Thymus (tissue), 11 donors: ENCODE data around the gene RORB. TPM values are rescaled to one million over a fixed set of nuclear protein-coding genes. Genes with fewer than 3 reads are reported as not detected.

Experiments
- DNase-seq, 9 donors: peaks; one replicate each; pipeline ENCODE4 v3.0.0-alpha.2; 2013; ENCODE audit warnings: low spot score in 9 of 9, low read depth in 6 of 9, missing footprints in 1 of 9
- H3K27ac ChIP-seq, 2 donors: one replicate each; pipeline ENCODE4 v1.5.1; 2013; ENCODE audit warnings: control low read depth in 1 of 2, low read depth in 1 of 2, low read length in 1 of 2, mild to moderate bottlenecking in 1 of 2, moderate library complexity in 1 of 2
- H3K27me3 ChIP-seq, 2 donors: one replicate each; pipeline ENCODE4 v1.5.1; 2013; ENCODE audit warnings: low read length in 1 of 2; ENCODE audit not compliant: control insufficient read depth in 2 of 2, insufficient read depth in 1 of 2
- H3K36me3 ChIP-seq, 2 donors: one replicate each; pipeline ENCODE4 v1.5.1; 2013; ENCODE audit warnings: low read length in 1 of 2, mild to moderate bottlenecking in 1 of 2, moderate library complexity in 1 of 2; ENCODE audit not compliant: control insufficient read depth in 2 of 2, insufficient read depth in 2 of 2
- H3K4me1 ChIP-seq, 2 donors: one replicate each; pipeline ENCODE4 v1.5.1; 2013; ENCODE audit warnings: low read length in 2 of 2; ENCODE audit not compliant: control insufficient read depth in 2 of 2, insufficient read depth in 2 of 2
- H3K4me3 ChIP-seq, 2 donors: one replicate each; pipeline ENCODE4 v1.5.1; 2013; ENCODE audit warnings: low read length in 2 of 2, control low read depth in 1 of 2, mild to moderate bottlenecking in 1 of 2
- H3K9me3 ChIP-seq, 2 donors: one replicate each; pipeline ENCODE4 v1.5.1; 2013; ENCODE audit warnings: low read length in 1 of 2, mild to moderate bottlenecking in 1 of 2; ENCODE audit not compliant: control insufficient read depth in 2 of 2, insufficient read depth in 1 of 2
- WGBS: extraction: QIAGEN DNeasy Blood & Tissue Kit; methylation state at CpG from one replicate; pipeline ENCODE4 v1.1.7; 2013; 5-methylcytosine and 5-hydroxymethylcytosine counted together
- polyA plus RNA-seq: library from polyadenylated mRNA; stranded (reverse); fragments of 200-250 nt; gene quantifications from one replicate; pipeline ENCODE4 v1.2.3, GENCODE V29; 2013
- total RNA-seq: library from RNA; stranded (reverse); fragments of 120-200 nt; gene quantifications from one replicate; pipeline ENCODE4 v1.2.4, GENCODE V29; 2013
- donor health status: healthy.

The RORB gene
- total and polyA plus RNA-seq, 2 donors, result 0.30 to 1.8 TPM

DNA sequence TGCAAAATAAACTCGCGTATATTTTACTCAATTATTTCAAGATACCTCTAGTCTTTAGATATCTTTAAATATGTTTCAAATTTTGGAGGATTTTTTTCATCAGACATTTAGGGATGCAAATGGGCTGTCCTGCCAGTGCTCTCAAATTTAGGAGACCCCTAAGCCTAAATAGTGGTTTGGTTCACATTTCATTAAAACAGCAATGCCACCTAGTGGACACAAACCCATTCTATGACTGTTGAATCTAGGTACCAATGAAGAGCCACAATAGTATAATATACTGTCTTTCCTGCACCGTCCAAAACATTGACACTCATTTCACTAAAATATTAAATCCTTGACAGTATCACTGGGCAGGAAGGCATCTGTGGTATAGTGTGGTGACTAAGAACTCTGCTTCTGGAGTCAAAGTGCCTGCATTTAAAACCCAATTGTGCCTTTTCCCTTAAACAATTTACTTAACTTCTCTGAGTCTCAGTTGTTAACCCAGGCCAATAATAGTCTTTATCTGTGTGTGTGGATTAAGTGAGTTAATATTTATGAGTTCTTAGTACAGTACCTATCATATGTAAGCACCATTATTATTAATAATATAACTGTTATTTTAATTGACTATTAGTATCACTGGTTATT lies 148.0 kb downstream of the RORB start:
- H3K4me3 ChIP-seq, result no peak overlapping the region
- peak in 5 of 9 donors; percentile 10 to 50 (median 22) for DNase-seq
- no peaks in the 10 kb centered on the region for H3K4me1 ChIP-seq
- H3K36me3 ChIP-seq, result no peaks in the 10 kb centered on the region
- no peak overlapping the region for H3K27ac ChIP-seq
- 72% methylated on average over 3 of the region's 3 CpGs for WGBS
- no peaks in the 10 kb centered on the region for H3K27me3 ChIP-seq
- no peaks in the 10 kb centered on the region for H3K9me3 ChIP-seq

DNA sequence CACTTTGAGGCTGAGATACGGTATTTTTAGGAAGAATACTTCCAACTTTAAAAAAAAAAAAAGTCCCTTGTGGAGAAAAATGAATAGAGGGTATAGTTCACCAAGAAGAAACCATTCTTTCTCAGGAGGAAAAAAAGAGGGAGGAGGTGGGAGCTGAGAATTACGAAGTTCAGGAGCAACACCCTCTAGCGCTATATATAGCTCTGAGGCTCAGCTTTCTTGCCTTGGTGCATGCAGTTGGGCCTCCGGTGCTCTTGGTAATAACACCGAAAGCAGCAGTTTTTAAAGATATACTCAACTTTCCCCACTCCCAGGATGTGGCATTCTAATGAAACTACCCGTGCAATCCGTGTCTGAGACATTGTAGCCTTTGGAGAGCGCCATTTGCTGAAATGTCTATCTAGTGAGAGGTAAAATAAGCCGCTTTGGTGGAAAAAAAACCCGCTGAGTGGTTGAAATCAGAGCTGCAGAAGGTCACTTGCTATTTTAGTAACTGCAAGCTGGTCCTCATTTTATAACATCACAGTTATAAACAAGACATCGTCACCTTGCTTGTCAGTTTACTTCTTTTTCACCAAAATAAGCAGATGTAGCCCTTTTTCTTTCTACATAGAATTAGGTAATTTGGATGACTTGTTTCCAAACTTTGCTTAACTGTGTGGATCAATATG lies 156.4 kb downstream of the RORB start:
- no peak overlapping the region for H3K4me3 ChIP-seq
- H3K27me3 ChIP-seq, result no peaks in the 10 kb centered on the region
- H3K9me3 ChIP-seq, result no peaks in the 10 kb centered on the region
- no peak for DNase-seq
- H3K4me1 ChIP-seq, result no peaks in the 10 kb centered on the region
- H3K36me3 ChIP-seq, result no peaks in the 10 kb centered on the region
- 66% methylated on average over 11 of the region's 11 CpGs for WGBS
- no peak overlapping the region for H3K27ac ChIP-seq

- no peaks in the 10 kb centered on the region for H3K9me3 ChIP-seq
- H3K27ac ChIP-seq, result no peak overlapping the region
Measured at GRCh38 chr9:74662674-74663073, 165.5 kb downstream of the RORB start.

GRCh38 chr9:74663439-74663838 lies 166.3 kb downstream of the RORB start:
- DNase-seq, result no peak
- H3K27me3 ChIP-seq, result no peaks in the 10 kb centered on the region
- H3K27ac ChIP-seq, result no peak overlapping the region
- 95% methylated on average over 1 of the region's 1 CpG for WGBS
- H3K36me3 ChIP-seq, result no peaks in the 10 kb centered on the region
- H3K4me3 ChIP-seq, result no peak overlapping the region
- H3K9me3 ChIP-seq, result no peaks in the 10 kb centered on the region
- no peaks in the 10 kb centered on the region for H3K4me1 ChIP-seq

More at GRCh38 chr9:74662674-74663073, 165.5 kb downstream of the RORB start:
- Histone ChIP-seq H3K27me3 (no peaks in the 10 kb centered on the region), H3K4me3 (no peak overlapping the region), H3K36me3 (no peaks in the 10 kb centered on the region), H3K4me1 (no peaks in the 10 kb centered on the region)
- DNase-seq, result no peak
- 86% methylated on average over 8 of the region's 8 CpGs for WGBS

DNA sequence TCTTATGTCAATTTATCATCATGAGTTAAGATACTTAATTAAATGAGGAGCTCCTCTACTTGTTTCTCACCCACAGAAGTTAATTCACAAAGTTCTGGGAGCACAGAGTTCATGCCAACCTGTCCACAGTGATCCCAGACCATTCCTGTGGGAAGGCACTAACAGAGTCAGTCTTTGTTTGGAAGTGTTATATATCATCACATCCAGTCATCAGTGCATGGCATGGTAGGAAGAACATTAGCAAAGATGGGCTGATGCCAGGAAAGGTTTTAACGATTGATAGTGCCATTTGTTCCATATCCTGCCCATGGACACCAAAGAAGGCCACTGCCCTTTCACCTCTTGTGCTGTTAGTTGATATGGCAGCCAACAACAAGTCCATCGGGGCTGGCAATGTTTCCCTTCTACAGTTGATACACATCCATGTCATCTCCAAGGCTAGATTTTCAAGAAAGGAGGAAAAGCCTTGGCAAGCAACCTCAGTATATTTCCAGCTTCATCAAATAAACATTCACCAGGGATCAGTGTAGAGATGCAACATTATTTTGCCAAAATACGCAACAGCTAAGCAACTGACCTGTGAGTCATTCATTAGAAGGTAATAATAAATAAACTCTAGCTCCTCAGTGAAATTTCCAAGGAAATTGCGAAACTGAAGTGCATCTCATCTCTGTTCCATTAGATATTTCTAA lies 169.6 kb downstream of the RORB start:
- Histone ChIP-seq H3K27me3 (no peaks in the 10 kb centered on the region), H3K36me3 (no peaks in the 10 kb centered on the region), H3K4me1 (no peaks in the 10 kb centered on the region), H3K9me3 (no peaks in the 10 kb centered on the region), H3K27ac (no peak overlapping the region), H3K4me3 (no peak overlapping the region)
- no peak for DNase-seq
- WGBS, result 92% methylated on average over 4 of the region's 4 CpGs

GRCh38 chr9:74672237-74672636 lies 175.1 kb downstream of the RORB start:
- no peaks in the 10 kb centered on the region for H3K4me1 ChIP-seq
- no peaks in the 10 kb centered on the region for H3K36me3 ChIP-seq

GRCh38 chr9:74674077-74674476 lies 176.9 kb downstream of the RORB start:
- DNase-seq, result no peak
- H3K36me3 ChIP-seq, result no peaks in the 10 kb centered on the region
- no peaks in the 10 kb centered on the region for H3K9me3 ChIP-seq
- 91% methylated on average over 6 of the region's 6 CpGs for WGBS
- no peaks in the 10 kb centered on the region for H3K4me1 ChIP-seq
- H3K4me3 ChIP-seq, result no peak overlapping the region
- H3K27ac ChIP-seq, result no peak overlapping the region
- H3K27me3 ChIP-seq, result no peaks in the 10 kb centered on the region

More at GRCh38 chr9:74672237-74672636, 175.1 kb downstream of the RORB start:
- H3K27ac ChIP-seq, result no peak overlapping the region
- no peaks in the 10 kb centered on the region for H3K27me3 ChIP-seq
- 79% methylated on average over 2 of the region's 2 CpGs for WGBS
- H3K4me3 ChIP-seq, result no peak overlapping the region
- DNase-seq, result no peak
- no peaks in the 10 kb centered on the region for H3K9me3 ChIP-seq

DNA sequence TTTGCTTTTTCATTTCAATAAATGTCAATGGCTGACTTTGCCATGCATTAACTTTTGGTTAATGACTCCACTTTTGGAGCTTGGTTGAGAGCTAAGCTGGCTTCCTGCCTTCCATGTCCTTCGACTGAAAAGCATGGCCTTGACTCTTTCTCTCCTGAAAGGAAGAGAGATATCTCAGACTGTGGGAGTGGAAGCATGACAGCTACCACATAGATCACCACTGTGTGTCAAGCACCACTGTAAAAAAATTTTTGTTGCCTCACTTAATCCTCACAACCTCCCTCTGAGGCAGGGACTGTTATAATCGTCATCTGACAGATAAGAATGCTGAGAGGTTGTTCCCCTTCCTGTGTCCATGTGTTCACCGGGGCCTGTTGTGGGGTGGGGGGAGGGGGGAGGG lies 184.8 kb downstream of the RORB start:
- H3K27me3 ChIP-seq, result no peaks in the 10 kb centered on the region
- H3K27ac ChIP-seq, result no peak overlapping the region
- H3K36me3 ChIP-seq, result no peaks in the 10 kb centered on the region
- H3K4me3 ChIP-seq, result no peak overlapping the region
- DNase-seq, result no peak
- H3K4me1 ChIP-seq, result no peaks in the 10 kb centered on the region
- no peaks in the 10 kb centered on the region for H3K9me3 ChIP-seq
- WGBS, result 30% methylated on average over 3 of the region's 3 CpGs

GRCh38 chr9:74683322-74683721 lies 186.2 kb downstream of the RORB start:
- no peak overlapping the region for H3K4me3 ChIP-seq
- no peaks in the 10 kb centered on the region for H3K4me1 ChIP-seq
- WGBS, result 92% methylated on average over 4 of the region's 4 CpGs
- H3K36me3 ChIP-seq, result no peaks in the 10 kb centered on the region
- no peak overlapping the region for H3K27ac ChIP-seq
- H3K27me3 ChIP-seq, result no peaks in the 10 kb centered on the region
- no peaks in the 10 kb centered on the region for H3K9me3 ChIP-seq
- no peak for DNase-seq
